Adrenal gland (tissue), 5 donors: ENCODE data around the gene HS3ST2.

Experiments
- CTCF ChIP-seq, 6 experiments: fragments of 450-650 bp in 4 of 6; fragments of 200-600 bp in 2 of 6; sonication (generic) in 1 of 6; IDR thresholded peaks; 1 replicate in 5 of 6; 2 replicates in 1 of 6; pipeline versions ENCODE4 v1.5.1 to v1.8.0; 2016 to 2021; ENCODE audit warnings: antibody characterized with exemption in 6 of 6, mild to moderate bottlenecking in 2 of 6, moderate library complexity in 1 of 6
- POLR2A ChIP-seq, 2 donors: fragments of 450-650 bp; IDR thresholded peaks; one replicate each; pipeline ENCODE4 v1.6.1; 2017; ENCODE audit warnings: antibody characterized with exemption in 2 of 2, mild to moderate bottlenecking in 2 of 2, moderate library complexity in 1 of 2
- donor health status: DM: no; HTN: no; CAD: no.

GRCh38 chr16:22901563-22901962, 87.6 kb downstream of the HS3ST2 start:
- TF ChIP-seq CTCF (IDR thresholded peaks at IDR 0.05) (no peak), POLR2A (IDR thresholded peaks at IDR 0.05) (no peak)
